ENCODE results near the gene DUSP9. TPM values are rescaled to one million over a fixed set of nuclear protein-coding genes. Genes with fewer than 3 reads are reported as not detected.
"Not testable (repeated sequence)": the region's sequence is repeated elsewhere in the genome, so short reads cannot be mapped to it uniquely, and the experiment has no call there.

Gene DUSP9
- total RNA-seq, 4 donors from 2014 or later: 0.19 to 0.48 TPM; not detected in 2

GRCh38 chrX:153689654-153690465, 42.9 kb downstream of the DUSP9 start:
- H3K36me3 ChIP-seq: peaks cover 3% of the 10 kb centered on the region
- WGBS: 59% methylated on average over 5 of the region's 19 CpGs
- peak overlapping the region; percentile 50 for H3K4me3 ChIP-seq
- H3K27me3 ChIP-seq: no peaks in the 10 kb centered on the region
- no peak overlapping the region for H3K27ac ChIP-seq
- H3K9me3 ChIP-seq: no peaks in the 10 kb centered on the region
- H3K4me1 ChIP-seq: peaks cover 20% of the 10 kb centered on the region
- DNase-seq (ENCODE audit: low spot score in 2 of 2): no peak
- no peak for TF ChIP-seq POLR2AphosphoS5 (IDR thresholded peaks at IDR 0.05)
- TF ChIP-seq CTCF (IDR thresholded peaks at IDR 0.05): no peak
- no peak for TF ChIP-seq POLR2A (IDR thresholded peaks at IDR 0.05)
- no peak for TF ChIP-seq EP300 (IDR thresholded peaks at IDR 0.05)

- TF ChIP-seq CTCF (IDR thresholded peaks at IDR 0.05) (no peak), POLR2A (IDR thresholded peaks at IDR 0.05) (no peak), POLR2AphosphoS5 (IDR thresholded peaks at IDR 0.05) (no peak), EP300 (IDR thresholded peaks at IDR 0.05) (no peak)
- Histone ChIP-seq H3K4me3 (peak overlapping the region; percentile 50), H3K27ac (no peak overlapping the region), H3K4me1 (peaks cover 20% of the 10 kb centered on the region), H3K36me3 (peaks cover 3% of the 10 kb centered on the region), H3K27me3 (no peaks in the 10 kb centered on the region), H3K9me3 (no peaks in the 10 kb centered on the region)
- DNase-seq (ENCODE audit: low spot score in 2 of 2): no peak
- 80% methylated on average over 1 of the region's 14 CpGs for WGBS
These were observed 43.5 kb downstream of the DUSP9 start for GRCh38 chrX:153690466-153690865.

GRCh38 chrX:153691032-153691827, 44.2 kb downstream of the DUSP9 start:
- not testable (repeated sequence) for DNase-seq (ENCODE audit: low spot score in 2 of 2)

GRCh38 chrX:153692003-153692402, 45.0 kb downstream of the DUSP9 start:
- DNase-seq (ENCODE audit: low spot score in 2 of 2): no peak
- Histone ChIP-seq H3K27me3 (no peaks in the 10 kb centered on the region), H3K9me3 (no peaks in the 10 kb centered on the region), H3K27ac (no peak overlapping the region), H3K4me1 (peaks cover 18% of the 10 kb centered on the region), H3K4me3 (no peak overlapping the region), H3K36me3 (peaks cover 6% of the 10 kb centered on the region)
- no peak for TF ChIP-seq EP300 (IDR thresholded peaks at IDR 0.05)
- no peak for TF ChIP-seq POLR2A (IDR thresholded peaks at IDR 0.05)
- TF ChIP-seq POLR2AphosphoS5 (IDR thresholded peaks at IDR 0.05): no peak
- no peak for TF ChIP-seq CTCF (IDR thresholded peaks at IDR 0.05)
- no CpG with 5 or more reads among the region's 4 CpGs for WGBS

More at GRCh38 chrX:153691032-153691827, 44.2 kb downstream of the DUSP9 start:
- peaks cover 20% of the 10 kb centered on the region for H3K4me1 ChIP-seq
- not testable (repeated sequence) for H3K27me3 ChIP-seq, H3K9me3 ChIP-seq, H3K4me3 ChIP-seq, H3K36me3 ChIP-seq, H3K27ac ChIP-seq
- WGBS: 82% methylated on average over 18 of the region's 21 CpGs

GRCh38 chrX:153692611-153693156, 45.7 kb downstream of the DUSP9 start:
- H3K4me3 ChIP-seq: no peak overlapping the region
- TF ChIP-seq CTCF (IDR thresholded peaks at IDR 0.05): no peak
- no peak for TF ChIP-seq EP300 (IDR thresholded peaks at IDR 0.05)
- no peak for TF ChIP-seq POLR2AphosphoS5 (IDR thresholded peaks at IDR 0.05)
- TF ChIP-seq POLR2A (IDR thresholded peaks at IDR 0.05): no peak
- H3K9me3 ChIP-seq: no peaks in the 10 kb centered on the region
- H3K27ac ChIP-seq: no peak overlapping the region
- peaks cover 6% of the 10 kb centered on the region for H3K36me3 ChIP-seq
- WGBS: 60% methylated on average over 4 of the region's 24 CpGs
- peaks cover 13% of the 10 kb centered on the region for H3K4me1 ChIP-seq
- DNase-seq (ENCODE audit: low spot score in 2 of 2): no peak
- H3K27me3 ChIP-seq: no peaks in the 10 kb centered on the region
